HG03558 (cell line): ENCODE measurements around the gene SGMS2.
A peak's percentile ranks its signal among the peaks of the same experiment; 100 is the strongest.

ENCODE experiments used
- ATAC-seq: cut with Tn5 transposase; IDR thresholded peaks from one replicate; pipeline ENCODE4 v1.9.1; 2021; ENCODE audit warnings: moderate number of reproducible peaks; ENCODE audit not compliant: unreplicated experiment; ENCODE audit errors: extremely low read depth

SGMS2 gene

GRCh38 chr4:107824350-107825071 lies at the start of gene SGMS2:
Gene SGMS2 (plus strand): TSS chr4:107824932. CDS start chr4:107895554, 70,622 bp downstream.
- ATAC-seq = peak; percentile 49

DNA sequence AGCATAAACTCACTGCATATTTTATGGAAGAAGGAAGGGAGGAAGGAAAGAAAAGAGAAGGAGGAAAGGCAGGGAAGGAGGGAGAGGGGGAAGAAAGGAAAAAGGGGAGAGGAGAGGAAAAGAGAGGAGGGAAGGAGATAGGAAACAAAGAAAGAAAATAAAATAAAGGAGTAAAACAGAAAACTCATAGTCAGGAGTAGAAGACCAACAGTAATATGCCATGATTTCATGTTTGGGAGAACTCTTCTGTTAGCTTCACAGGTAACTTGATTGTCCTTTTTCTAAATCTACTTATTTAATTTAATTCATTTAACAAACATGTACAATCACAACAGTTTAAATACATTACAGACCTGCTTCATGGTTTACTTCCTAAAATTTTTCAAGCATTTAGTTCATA lies 46.8 kb upstream of the SGMS2 start:
- no peak for ATAC-seq

- ATAC-seq = no peak
These were observed 45.8 kb upstream of the SGMS2 start for GRCh38 chr4:107778784-107779530.

GRCh38 chr4:107780665-107781064 lies 44.1 kb upstream of the SGMS2 start:
- ATAC-seq = no peak

- no peak for ATAC-seq
These were observed 32.8 kb upstream of the SGMS2 start for GRCh38 chr4:107791902-107792301.

DNA sequence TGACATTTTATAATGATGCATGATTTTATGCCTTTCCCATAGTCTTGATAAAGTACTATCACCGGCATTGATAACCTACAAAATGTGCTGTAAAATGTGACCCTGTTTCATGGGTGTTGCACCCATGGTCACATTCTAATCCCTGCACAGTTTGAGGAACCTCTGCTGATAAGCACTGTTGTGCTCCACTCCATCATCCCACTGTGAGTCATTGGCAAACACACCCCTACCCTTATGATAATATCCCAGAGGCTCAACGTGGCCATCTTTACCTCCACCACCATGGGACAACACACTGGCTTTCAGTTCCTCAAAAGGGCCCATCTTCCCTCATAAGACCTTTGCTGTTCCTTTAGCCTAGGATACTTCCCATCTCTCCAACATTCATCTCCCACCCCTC lies 32.0 kb upstream of the SGMS2 start:
- no peak for ATAC-seq

- ATAC-seq = no peak
These were observed 30.7 kb upstream of the SGMS2 start for GRCh38 chr4:107793996-107794395.

DNA sequence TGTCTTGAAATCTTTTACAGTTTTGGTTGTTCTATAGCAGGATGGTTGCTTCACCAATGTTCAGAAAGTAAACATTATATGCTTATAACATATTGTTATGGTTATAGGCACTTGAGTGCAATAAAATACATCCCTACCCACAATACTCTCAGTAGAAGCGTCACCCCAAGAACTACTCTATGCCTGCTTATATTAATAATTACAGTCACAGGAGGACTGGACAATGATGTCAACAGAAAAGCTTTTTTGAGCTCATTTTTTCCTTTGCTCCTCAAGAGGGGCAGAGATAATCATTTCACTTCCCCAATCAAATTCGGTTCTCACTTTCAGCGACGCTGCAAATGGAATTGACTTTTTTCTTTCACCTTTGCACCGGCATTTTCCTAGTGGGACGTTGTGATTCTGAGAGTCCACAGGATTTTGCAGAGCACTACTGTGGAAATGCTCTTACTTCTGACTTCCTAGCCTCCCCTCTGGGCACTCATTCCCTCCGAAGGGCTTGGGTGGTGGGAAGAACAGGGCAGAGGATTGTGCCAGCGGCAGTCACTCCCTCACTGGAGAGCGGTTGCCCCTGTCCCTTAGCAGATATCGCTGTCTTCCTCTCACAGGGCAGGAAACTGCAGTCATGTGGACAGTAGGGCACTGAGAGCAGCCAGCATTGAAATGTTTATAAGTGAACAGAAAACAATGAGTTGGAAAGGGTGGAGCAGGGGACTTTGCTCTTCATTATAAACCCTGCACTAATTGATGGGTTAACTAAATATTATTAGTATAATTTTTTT lies 24.9 kb upstream of the SGMS2 start:
- no peak for ATAC-seq

DNA sequence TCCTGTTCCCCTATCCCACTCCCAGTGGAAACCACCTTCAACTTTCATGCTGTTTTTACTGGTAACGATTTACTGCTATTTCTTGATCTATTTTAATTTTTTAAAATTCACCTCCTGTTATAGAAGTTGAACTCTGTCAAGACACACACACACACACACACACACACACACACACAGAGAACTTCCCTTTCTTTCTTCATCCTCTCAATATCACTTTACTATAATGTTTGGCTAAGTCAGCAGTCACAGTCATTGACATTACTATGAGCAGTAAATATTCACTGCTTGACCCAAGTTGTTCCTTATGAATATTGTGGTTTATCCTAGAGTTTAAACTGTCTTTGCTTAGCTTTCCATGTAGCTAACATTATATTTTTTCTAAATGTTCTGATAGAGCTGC lies 24.0 kb upstream of the SGMS2 start:
- ATAC-seq = no peak

DNA sequence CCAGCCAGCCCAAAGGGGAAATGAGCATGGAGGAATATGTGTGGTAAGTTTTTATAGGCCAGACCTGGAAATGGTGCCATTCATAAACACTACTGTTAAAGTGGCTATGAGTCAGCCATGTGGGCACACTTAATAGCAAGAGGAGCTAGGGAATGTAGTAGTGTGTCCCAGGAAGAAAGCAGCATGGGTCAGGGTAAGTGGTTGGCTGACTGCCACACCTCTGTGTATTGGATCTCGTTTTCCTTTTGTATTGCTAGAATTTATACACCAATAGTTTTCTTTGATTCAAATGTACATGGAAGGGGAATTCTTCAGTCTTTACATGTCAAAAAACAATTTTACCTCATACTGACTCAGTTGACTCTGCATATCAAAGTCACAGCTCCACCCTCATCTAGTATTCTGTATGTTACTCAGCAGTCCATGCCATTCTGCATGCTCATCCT lies 22.9 kb upstream of the SGMS2 start:
- no peak for ATAC-seq

DNA sequence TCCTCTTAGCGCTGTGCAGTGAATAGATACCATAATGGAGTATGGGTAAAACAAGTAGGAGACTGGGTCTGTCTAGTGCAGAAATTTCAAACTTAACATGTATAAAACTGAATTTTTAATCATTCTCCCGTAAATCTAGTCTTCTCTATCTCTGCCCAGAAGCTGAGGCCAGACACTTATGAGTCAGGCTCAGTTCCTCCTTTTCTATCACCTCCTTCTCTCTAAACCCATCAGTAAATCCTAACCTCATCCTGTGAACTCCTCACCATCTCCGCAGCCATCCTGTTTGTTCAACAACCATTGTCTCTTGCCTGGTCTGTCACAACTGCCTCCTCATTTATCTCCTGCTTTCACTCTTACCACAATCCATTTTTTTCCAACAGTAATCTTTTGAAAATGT lies 19.8 kb upstream of the SGMS2 start:
- no peak for ATAC-seq

- ATAC-seq = no peak
These were observed 18.5 kb upstream of the SGMS2 start for GRCh38 chr4:107806196-107806595.

DNA sequence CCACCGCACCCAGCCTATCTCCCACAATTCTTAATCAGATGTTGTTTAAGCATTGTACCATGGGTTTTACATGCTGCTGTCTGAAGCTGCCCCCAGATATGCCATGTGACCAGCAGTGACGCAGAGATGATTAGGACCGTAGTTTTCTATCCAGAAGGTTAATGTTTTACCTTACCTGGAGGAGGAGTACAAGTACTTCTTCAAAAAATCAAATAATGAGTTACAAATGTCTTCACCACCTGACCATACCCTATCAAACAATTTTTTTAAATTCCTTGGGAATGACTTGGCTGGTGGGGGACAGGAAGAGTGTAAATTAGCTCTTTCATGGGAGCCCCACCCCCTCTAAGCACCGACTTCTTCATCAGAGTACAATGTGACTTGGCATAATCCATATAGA lies 16.2 kb upstream of the SGMS2 start:
- ATAC-seq = no peak

- ATAC-seq = no peak
These were observed 15.5 kb upstream of the SGMS2 start for GRCh38 chr4:107809210-107809609.

- ATAC-seq = no peak
These were observed 10.0 kb upstream of the SGMS2 start for GRCh38 chr4:107814758-107815157.

DNA sequence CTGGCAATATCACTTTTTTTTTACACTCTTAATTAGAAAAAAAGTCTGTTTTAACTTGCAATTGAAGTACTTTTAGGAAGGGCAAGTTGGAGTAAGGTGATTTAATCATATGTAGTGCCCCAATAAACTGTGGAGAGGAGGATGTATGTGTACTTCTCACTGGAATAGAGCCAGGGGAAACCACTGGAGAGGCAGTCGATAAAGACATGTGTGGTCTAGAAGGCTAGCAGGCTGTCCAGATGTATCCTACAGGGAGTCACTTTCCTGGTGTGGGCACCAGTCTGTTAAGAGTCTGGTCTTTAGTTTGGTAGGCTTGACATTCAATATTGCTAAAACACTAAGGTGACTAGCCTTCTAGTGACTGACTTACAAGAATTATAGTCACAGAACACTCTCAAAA lies 9.6 kb upstream of the SGMS2 start:
- ATAC-seq = no peak

GRCh38 chr4:107818301-107818910 lies 6.3 kb upstream of the SGMS2 start:
- no peak for ATAC-seq

DNA sequence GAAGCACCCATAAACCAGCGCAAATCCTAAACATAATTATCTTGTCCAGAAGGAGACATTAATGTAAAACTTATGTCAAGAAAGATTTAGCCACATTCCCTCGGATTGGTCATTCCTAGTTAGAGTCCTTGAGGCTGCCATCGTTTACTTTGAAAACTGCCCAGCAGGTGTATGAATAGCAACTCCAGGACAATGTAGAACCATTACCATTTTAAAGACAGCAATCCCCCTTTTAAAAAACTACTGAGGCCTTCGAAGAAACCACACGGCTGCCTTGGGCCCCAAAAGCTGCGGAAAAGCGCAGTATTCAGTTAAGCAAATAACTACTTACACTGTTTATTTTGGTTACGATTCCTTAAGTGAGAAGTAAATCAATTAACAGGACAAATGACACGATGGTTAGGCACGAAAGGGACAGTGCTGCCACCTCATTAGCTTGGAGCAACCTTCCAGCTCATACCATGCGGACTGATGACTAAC lies 822 bp upstream of the SGMS2 start:
- no peak for ATAC-seq

- peak; percentile 10 for ATAC-seq
These were observed 516 bp downstream of the SGMS2 start for GRCh38 chr4:107825072-107825824.
